ENCODE results near the gene HIVEP3.

DNA sequence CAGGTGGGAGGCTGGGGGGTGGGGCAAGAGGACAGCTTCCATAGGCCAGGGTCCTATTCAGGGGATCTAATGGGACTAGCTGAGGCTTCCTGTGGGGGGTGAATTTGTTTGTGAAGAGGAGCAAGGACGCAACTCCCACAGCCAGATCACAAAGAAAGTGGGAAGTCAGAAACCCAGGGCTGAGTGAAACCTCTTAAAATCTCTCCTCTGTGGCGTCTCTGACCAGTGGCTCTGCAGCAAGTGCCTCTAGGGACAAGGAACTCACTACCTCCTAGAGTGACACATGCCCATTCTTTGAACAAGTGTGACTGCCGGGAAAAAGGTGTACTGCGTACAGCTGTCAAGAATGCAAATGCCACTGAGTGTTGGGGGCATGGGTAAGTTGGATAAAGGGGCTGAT is 187.9 kb downstream of the HIVEP3 start:
- TF ChIP-seq, protein P1, sequence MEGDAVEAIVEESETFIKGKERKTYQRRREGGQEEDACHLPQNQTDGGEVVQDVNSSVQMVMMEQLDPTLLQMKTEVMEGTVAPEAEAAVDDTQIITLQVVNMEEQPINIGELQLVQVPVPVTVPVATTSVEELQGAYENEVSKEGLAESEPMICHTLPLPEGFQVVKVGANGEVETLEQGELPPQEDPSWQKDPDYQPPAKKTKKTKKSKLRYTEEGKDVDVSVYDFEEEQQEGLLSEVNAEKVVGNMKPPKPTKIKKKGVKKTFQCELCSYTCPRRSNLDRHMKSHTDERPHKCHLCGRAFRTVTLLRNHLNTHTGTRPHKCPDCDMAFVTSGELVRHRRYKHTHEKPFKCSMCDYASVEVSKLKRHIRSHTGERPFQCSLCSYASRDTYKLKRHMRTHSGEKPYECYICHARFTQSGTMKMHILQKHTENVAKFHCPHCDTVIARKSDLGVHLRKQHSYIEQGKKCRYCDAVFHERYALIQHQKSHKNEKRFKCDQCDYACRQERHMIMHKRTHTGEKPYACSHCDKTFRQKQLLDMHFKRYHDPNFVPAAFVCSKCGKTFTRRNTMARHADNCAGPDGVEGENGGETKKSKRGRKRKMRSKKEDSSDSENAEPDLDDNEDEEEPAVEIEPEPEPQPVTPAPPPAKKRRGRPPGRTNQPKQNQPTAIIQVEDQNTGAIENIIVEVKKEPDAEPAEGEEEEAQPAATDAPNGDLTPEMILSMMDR (IDR thresholded peaks at IDR 0.05): no peak
- TF ChIP-seq, protein P2, sequence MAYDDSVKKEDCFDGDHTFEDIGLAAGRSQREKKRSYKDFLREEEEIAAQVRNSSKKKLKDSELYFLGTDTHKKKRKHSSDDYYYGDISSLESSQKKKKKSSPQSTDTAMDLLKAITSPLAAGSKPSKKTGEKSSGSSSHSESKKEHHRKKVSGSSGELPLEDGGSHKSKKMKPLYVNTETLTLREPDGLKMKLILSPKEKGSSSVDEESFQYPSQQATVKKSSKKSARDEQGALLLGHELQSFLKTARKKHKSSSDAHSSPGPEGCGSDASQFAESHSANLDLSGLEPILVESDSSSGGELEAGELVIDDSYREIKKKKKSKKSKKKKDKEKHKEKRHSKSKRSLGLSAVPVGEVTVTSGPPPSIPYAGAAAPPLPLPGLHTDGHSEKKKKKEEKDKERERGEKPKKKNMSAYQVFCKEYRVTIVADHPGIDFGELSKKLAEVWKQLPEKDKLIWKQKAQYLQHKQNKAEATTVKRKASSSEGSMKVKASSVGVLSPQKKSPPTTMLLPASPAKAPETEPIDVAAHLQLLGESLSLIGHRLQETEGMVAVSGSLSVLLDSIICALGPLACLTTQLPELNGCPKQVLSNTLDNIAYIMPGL (CRISPR knock-in tag; IDR thresholded peaks at IDR 0.05): no peak
- TF ChIP-seq, protein P3, sequence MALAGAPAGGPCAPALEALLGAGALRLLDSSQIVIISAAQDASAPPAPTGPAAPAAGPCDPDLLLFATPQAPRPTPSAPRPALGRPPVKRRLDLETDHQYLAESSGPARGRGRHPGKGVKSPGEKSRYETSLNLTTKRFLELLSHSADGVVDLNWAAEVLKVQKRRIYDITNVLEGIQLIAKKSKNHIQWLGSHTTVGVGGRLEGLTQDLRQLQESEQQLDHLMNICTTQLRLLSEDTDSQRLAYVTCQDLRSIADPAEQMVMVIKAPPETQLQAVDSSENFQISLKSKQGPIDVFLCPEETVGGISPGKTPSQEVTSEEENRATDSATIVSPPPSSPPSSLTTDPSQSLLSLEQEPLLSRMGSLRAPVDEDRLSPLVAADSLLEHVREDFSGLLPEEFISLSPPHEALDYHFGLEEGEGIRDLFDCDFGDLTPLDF (CRISPR knock-in tag; IDR thresholded peaks at IDR 0.05): no peak
- TF ChIP-seq, protein P4, sequence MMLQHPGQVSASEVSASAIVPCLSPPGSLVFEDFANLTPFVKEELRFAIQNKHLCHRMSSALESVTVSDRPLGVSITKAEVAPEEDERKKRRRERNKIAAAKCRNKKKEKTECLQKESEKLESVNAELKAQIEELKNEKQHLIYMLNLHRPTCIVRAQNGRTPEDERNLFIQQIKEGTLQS (CRISPR knock-in tag; conservative IDR thresholded peaks at IDR 0.05): no peak
- TF ChIP-seq CBFB (CRISPR knock-in tag; IDR thresholded peaks at IDR 0.05; ENCODE audit: low read depth): no peak
- no peak for TF ChIP-seq NFYB (CRISPR knock-in tag; conservative IDR thresholded peaks at IDR 0.05; ENCODE audit: low read depth)
- no peak for TF ChIP-seq JUN (CRISPR knock-in tag; IDR thresholded peaks at IDR 0.05)
- TF ChIP-seq TP53 (CRISPR knock-in tag; IDR thresholded peaks at IDR 0.05): no peak
- TF ChIP-seq ZNF138 (CRISPR knock-in tag; conservative IDR thresholded peaks at IDR 0.05): no peak

Data from WTC11 (cell line).